H1 (cell line): ENCODE data around the gene MSI2. TPM values are rescaled to one million over a fixed set of nuclear protein-coding genes. Genes with fewer than 3 reads are reported as not detected.

Experiments
- JUND ChIP-seq: IDR thresholded peaks from 2 replicates; pipeline ENCODE4 v1.6.1; 2011; ENCODE audit warnings: mild to moderate bottlenecking, improper control_type of control experiment, low read length
- polyA plus RNA-seq, 7 experiments: library from polyadenylated mRNA; depleted of rRNA in 3 of 7; stranded (reverse) in 5 of 7; unstranded in 2 of 7; fragments of >200 nt in 5 of 7; fragments of 200-250 nt in 2 of 7; gene quantifications; 1 replicate in 5 of 7; 2 replicates in 1 of 7; 4 replicates in 1 of 7; pipeline versions ENCODE4 v1.2.1 to v1.2.3, GENCODE V29; 2011 to 2013; ENCODE audit warnings: missing spikeins in 2 of 7, mixed read lengths in 2 of 7
- total RNA-seq: library from RNA; stranded (reverse); fragmentation: NEBNext Ultra II Directional; extraction: Animal tissue kit (Norgen Biotek cat#: 25700); gene quantifications from 2 replicates; pipeline ENCODE4 v1.2.1, GENCODE V29; 2021

Gene MSI2
- total and polyA plus RNA-seq, 2 of the 8 experiments (the other 6 are each of a cell fraction or from before 2014, with no cell fraction given) = 36.7 to 80.6 TPM

- TF ChIP-seq JUND = no peak
These were observed 162.3 kb downstream of the MSI2 start (continued) for GRCh38 chr17:57418463-57419246.
